SK-N-SH (cell line): ENCODE data around the gene NUDT7. TPM values are rescaled to one million over a fixed set of nuclear protein-coding genes. Genes with fewer than 3 reads are reported as not detected.

Source experiments
- CTCF ChIA-PET: fragments of 300-600, 350-600 bp; formaldehyde crosslinking; extraction: SDS; loops from one replicate; lab custom pipeline; 2021; lab: Yijun Ruan, JAX
- POLR2A ChIA-PET: fragments of 350-600 bp; sonication (Branson Sonifier 250); formaldehyde crosslinking; extraction: SDS; loops from one replicate; lab custom pipeline; 2020; ENCODE audit warnings: antibody characterized with exemption, inconsistent platforms; lab: Yijun Ruan, JAX
- DNase-seq: peaks from one replicate; pipeline ENCODE4 v3.0.0; 2012
- H2AFZ ChIP-seq: fragments of 200-600 bp; sonication (generic); 2 replicates; pipeline ENCODE4 v1.8.1; 2016; ENCODE audit warnings: antibody characterized with exemption, mild to moderate bottlenecking, low read depth
- H3F3A ChIP-seq: fragments of 200-600 bp; sonication (generic); replicated peaks from 2 replicates; pipeline ENCODE3; 2016; ENCODE audit warnings: antibody characterized with exemption, mild to moderate bottlenecking; ENCODE audit not compliant: insufficient read depth
- H3K27ac ChIP-seq, 2 experiments: fragments of 200-500 bp in 1 of 2; fragments of 200-600 bp in 1 of 2; sonication (Bioruptor generic) in 1 of 2; sonication (generic), shearing (Covaris generic) in 1 of 2; 2 replicates each; pipeline versions ENCODE4 v1.5.1 to v1.6.1; 2014 to 2016; ENCODE audit warnings: low read depth in 2 of 2, inconsistent platforms in 1 of 2, low read length in 1 of 2, mild to moderate bottlenecking in 1 of 2, mixed read lengths in 1 of 2
- H3K27me3 ChIP-seq: fragments of 200-600 bp; sonication (generic), shearing (Covaris generic); 2 replicates; pipeline ENCODE4 v1.6.1; 2016; ENCODE audit warnings: mixed run types; ENCODE audit not compliant: insufficient read depth
- H3K36me3 ChIP-seq, 2 experiments: fragments of 200-500 bp in 1 of 2; fragments of 200-600 bp in 1 of 2; sonication (Bioruptor generic) in 1 of 2; sonication (generic) in 1 of 2; replicated peaks in 1 of 2; 2 replicates each; pipeline versions ENCODE3 to v1.5.1; 2014 to 2016; ENCODE audit warnings: low read length in 1 of 2, mild to moderate bottlenecking in 1 of 2; ENCODE audit not compliant: insufficient read depth in 2 of 2, control insufficient read depth in 1 of 2
- H3K4me1 ChIP-seq, 2 experiments: fragments of 200-500 bp in 1 of 2; fragments of 200-600 bp in 1 of 2; sonication (Bioruptor generic) in 1 of 2; sonication (generic), shearing (Covaris generic) in 1 of 2; 2 replicates each; pipeline versions ENCODE4 v1.5.1 to v1.6.1; 2014 to 2016; ENCODE audit warnings: low read depth in 1 of 2, low read length in 1 of 2, mixed run types in 1 of 2; ENCODE audit not compliant: insufficient read depth in 2 of 2, control insufficient read depth in 1 of 2
- H3K4me2 ChIP-seq: fragments of 200-600 bp; sonication (generic), shearing (Covaris generic); 2 replicates; pipeline ENCODE4 v1.6.1; 2017; ENCODE audit warnings: mixed run types
- H3K4me3 ChIP-seq, 2 experiments: fragments of 200-500 bp in 1 of 2; fragments of 200-600 bp in 1 of 2; sonication (Bioruptor generic) in 1 of 2; sonication (generic), shearing (Covaris generic) in 1 of 2; 2 replicates each; pipeline versions ENCODE4 v1.5.1 to v1.8.1; 2014 to 2016; ENCODE audit warnings: low read depth in 2 of 2, inconsistent platforms in 1 of 2, low read length in 1 of 2, mild to moderate bottlenecking in 1 of 2, mixed read lengths in 1 of 2, moderate library complexity in 1 of 2
- H3K79me2 ChIP-seq: fragments of 200-600 bp; sonication (generic); 2 replicates; pipeline ENCODE4 v1.8.1; 2017; ENCODE audit warnings: mild to moderate bottlenecking; ENCODE audit not compliant: insufficient read depth
- H3K9ac ChIP-seq: fragments of 200-600 bp; sonication (generic); 2 replicates; pipeline ENCODE4 v1.6.1; 2017; ENCODE audit warnings: mixed run types
- H3K9me2 ChIP-seq: fragments of 200-600 bp; sonication (generic); 2 replicates; pipeline ENCODE4 v1.6.1; 2017; ENCODE audit warnings: mixed run types
- H3K9me3 ChIP-seq: fragments of 200-600 bp; sonication (generic); 2 replicates; pipeline ENCODE4 v1.6.1; 2017; ENCODE audit warnings: mixed run types, mild to moderate bottlenecking, moderate library complexity
- H4K20me1 ChIP-seq: fragments of 200-600 bp; sonication (generic); 2 replicates; pipeline ENCODE4 v1.6.1; 2017; ENCODE audit warnings: mild to moderate bottlenecking, mixed run types; ENCODE audit not compliant: insufficient read depth
- CTCF ChIP-seq: fragments of 200-600 bp; sonication (generic); IDR thresholded peaks from 2 replicates; pipeline ENCODE4 v1.6.1; 2017; ENCODE audit warnings: antibody characterized with exemption, mild to moderate bottlenecking, moderate library complexity
- ELF1 ChIP-seq: IDR thresholded peaks from 2 replicates; pipeline ENCODE4 v1.4.0; 2012
- EZH2phosphoT487 ChIP-seq: fragments of 200-600 bp; sonication (generic); IDR thresholded peaks from 2 replicates; pipeline ENCODE4 v1.6.1; 2017; ENCODE audit warnings: low read depth, mixed run types, mild to moderate bottlenecking, antibody characterized with exemption, moderate library complexity, borderline replicate concordance
- FOSL2 ChIP-seq: IDR thresholded peaks from 2 replicates; pipeline ENCODE4 v1.4.0; 2012; ENCODE audit warnings: low read depth, mild to moderate bottlenecking, moderate library complexity, borderline replicate concordance
- FOXJ3 ChIP-seq: sonication (generic); formaldehyde crosslinking; IDR thresholded peaks from 2 replicates; pipeline ENCODE4 v1.5.1; 2020; ENCODE audit warnings: mild to moderate bottlenecking, missing genetic modification reagents
- GATA2 ChIP-seq: sonication (generic); formaldehyde crosslinking; IDR thresholded peaks from 2 replicates; pipeline ENCODE4 v1.5.0; 2020; ENCODE audit warnings: mild to moderate bottlenecking, missing genetic modification reagents
- IRF3 ChIP-seq: fragments of 150-350 bp; IDR thresholded peaks from 2 replicates; pipeline ENCODE4 v1.6.1; 2016; ENCODE audit warnings: mild to moderate bottlenecking, low read depth, low read length
- JUND ChIP-seq: IDR thresholded peaks from 2 replicates; pipeline ENCODE4 v1.4.0; 2012
- RCOR1 ChIP-seq: fragments of 150-350 bp; IDR thresholded peaks from 2 replicates; pipeline ENCODE4 v1.6.1; 2017; ENCODE audit warnings: antibody characterized with exemption, low read length
- RFX5 ChIP-seq: IDR thresholded peaks from 2 replicates; pipeline ENCODE4 v1.6.1; 2012; ENCODE audit warnings: mild to moderate bottlenecking, improper control_type of control experiment, low read length
- RXRA ChIP-seq: IDR thresholded peaks from 2 replicates; pipeline ENCODE4 v1.4.0; 2012; ENCODE audit warnings: low read depth, mild to moderate bottlenecking, borderline replicate concordance
- SIN3A ChIP-seq: IDR thresholded peaks from 2 replicates; pipeline ENCODE4 v1.6.1; 2012; ENCODE audit warnings: low read depth, mild to moderate bottlenecking, low read length, moderate library complexity, borderline replicate concordance
- TAF1 ChIP-seq: IDR thresholded peaks from 2 replicates; pipeline ENCODE4 v1.6.1; 2012; ENCODE audit warnings: low read depth, mild to moderate bottlenecking, low read length, moderate library complexity, borderline replicate concordance
- WGBS: methylation state at CpG from one replicate; pipeline ENCODE4 v1.1.6; 2017; ENCODE audit warnings: low lambda C conversion rate; 5-methylcytosine and 5-hydroxymethylcytosine counted together
- polyA plus RNA-seq, 3 experiments: library from polyadenylated mRNA; depleted of rRNA; stranded (reverse); fragments of >200 nt; gene quantifications; 2 replicates each; pipeline ENCODE4 v1.2.3, GENCODE V29; 2012
- TF ChIP-seq, protein P1 (sequence below): fragments of 150-350 bp; IDR thresholded peaks from 2 replicates; pipeline ENCODE4 v1.6.1; 2017; ENCODE audit warnings: antibody characterized with exemption, low read length, low read depth, borderline replicate concordance

The NUDT7 gene
- polyA plus RNA-seq, 1 of the 3 experiments (the other 2 are of a cell fraction) = 11.4 TPM

GRCh38 chr16:77758508-77758907 is 36.2 kb downstream of the NUDT7 start (continued):
- no peak for TF ChIP-seq FOSL2

GRCh38 chr16:77759201-77759600 is 36.9 kb downstream of the NUDT7 start:
- no peaks in the 10 kb centered on the region for H3K9me3 ChIP-seq
- no peaks in the 10 kb centered on the region for H4K20me1 ChIP-seq
- H3K27me3 ChIP-seq = no peaks in the 10 kb centered on the region
- H3K36me3 ChIP-seq = no peaks in the 10 kb centered on the region
- no peak overlapping the region for H3K4me2 ChIP-seq
- H3K9ac ChIP-seq = no peak overlapping the region
- ChIA-PET CTCF (interaction anchor here (1.0 kb wide), 1 partner anchor 335 kb away, joined by 3 read pairs; no protein-coding TSS in a partner anchor), POLR2A (no interaction called here)
- peaks cover 0 to 5% of the 10 kb centered on the region in 2 experiments; a peak in 1 of 4 replicates for H3K4me1 ChIP-seq
- no peaks in the 10 kb centered on the region for H3K9me2 ChIP-seq
- no peak for TF ChIP-seq GATA2 (CRISPR knock-in tag)
- TF ChIP-seq EZH2phosphoT487 = no peak
- TF ChIP-seq TAF1 = no peak
- no peak for TF ChIP-seq SIN3A
- no peak for TF ChIP-seq RFX5
- no peak for TF ChIP-seq RCOR1
- TF ChIP-seq, protein P1, sequence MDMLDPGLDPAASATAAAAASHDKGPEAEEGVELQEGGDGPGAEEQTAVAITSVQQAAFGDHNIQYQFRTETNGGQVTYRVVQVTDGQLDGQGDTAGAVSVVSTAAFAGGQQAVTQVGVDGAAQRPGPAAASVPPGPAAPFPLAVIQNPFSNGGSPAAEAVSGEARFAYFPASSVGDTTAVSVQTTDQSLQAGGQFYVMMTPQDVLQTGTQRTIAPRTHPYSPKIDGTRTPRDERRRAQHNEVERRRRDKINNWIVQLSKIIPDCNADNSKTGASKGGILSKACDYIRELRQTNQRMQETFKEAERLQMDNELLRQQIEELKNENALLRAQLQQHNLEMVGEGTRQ = no peak
- TF ChIP-seq ELF1 = no peak
- TF ChIP-seq IRF3 = no peak
- TF ChIP-seq CTCF = no peak
- TF ChIP-seq JUND = no peak
- no peak for TF ChIP-seq FOXJ3 (CRISPR knock-in tag)
- TF ChIP-seq RXRA = no peak
- no peak overlapping the region for H3K4me3 ChIP-seq
- no peaks in the 10 kb centered on the region for H3K79me2 ChIP-seq
- 80% methylated on average over 1 of the region's 1 CpG for WGBS
- DNase-seq = no peak
- no peaks in the 10 kb centered on the region for H3F3A ChIP-seq
- H2AFZ ChIP-seq = no peak overlapping the region
- H3K27ac ChIP-seq = no peak overlapping the region
